ENCODE data around the gene RFX4.
A peak's percentile ranks its signal among the peaks of the same experiment; 100 is the strongest.

Gene RFX4

GRCh38 chr12:106736051-106736957 lies 153.5 kb downstream of the RFX4 start:
- DNase-seq: peak; percentile 50 to 83

DNA sequence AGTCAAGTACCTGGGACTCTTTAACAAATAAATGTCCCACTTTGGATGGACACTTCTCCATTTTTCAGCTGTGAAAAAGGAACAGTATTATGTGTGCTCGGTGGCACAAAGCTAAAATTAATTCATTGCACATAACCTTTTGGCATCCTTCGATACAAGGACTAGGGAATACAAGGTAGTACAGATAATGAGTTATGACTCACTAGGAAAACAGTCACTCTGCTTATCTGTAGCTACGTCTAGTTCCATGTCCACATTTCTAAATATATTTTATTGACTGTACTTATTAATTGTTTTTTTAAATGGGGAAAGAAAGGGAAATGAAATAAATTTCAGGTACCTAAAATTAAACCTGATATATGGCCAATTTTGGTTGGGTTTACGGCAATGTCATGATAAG lies 156.5 kb downstream of the RFX4 start:
- no peak for DNase-seq

- no peak for DNase-seq
Observed at GRCh38 chr12:106739815-106740530, 157.2 kb downstream of the RFX4 start.

DNA sequence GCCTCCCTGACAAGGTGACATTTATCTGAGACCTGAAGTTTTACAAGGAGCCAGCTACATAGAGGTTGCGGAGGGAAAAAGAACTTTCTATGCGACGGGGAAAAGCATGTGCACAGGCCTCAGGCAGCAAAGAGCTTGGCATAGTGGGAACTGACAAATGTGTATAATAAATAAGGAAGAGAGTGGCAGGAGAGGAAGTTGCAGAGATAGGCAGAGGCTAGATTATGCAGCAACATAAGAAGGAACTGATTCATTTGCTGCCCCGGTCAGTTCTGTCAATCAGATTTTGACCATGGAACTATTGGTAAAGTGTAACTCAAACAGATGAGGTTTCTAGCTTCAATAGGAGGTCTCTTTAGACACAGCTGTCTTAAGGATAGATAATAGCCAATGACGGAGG lies 158.0 kb downstream of the RFX4 start:
- no peak for DNase-seq

GRCh38 chr12:106741247-106741646 lies 158.4 kb downstream of the RFX4 start:
- DNase-seq: no peak

GRCh38 chr12:106743270-106743988 lies 160.6 kb downstream of the RFX4 start:
- DNase-seq: peak; percentile 19 to 61

- DNase-seq: no peak
Observed at GRCh38 chr12:106744600-106744999, 161.8 kb downstream of the RFX4 start.

DNA sequence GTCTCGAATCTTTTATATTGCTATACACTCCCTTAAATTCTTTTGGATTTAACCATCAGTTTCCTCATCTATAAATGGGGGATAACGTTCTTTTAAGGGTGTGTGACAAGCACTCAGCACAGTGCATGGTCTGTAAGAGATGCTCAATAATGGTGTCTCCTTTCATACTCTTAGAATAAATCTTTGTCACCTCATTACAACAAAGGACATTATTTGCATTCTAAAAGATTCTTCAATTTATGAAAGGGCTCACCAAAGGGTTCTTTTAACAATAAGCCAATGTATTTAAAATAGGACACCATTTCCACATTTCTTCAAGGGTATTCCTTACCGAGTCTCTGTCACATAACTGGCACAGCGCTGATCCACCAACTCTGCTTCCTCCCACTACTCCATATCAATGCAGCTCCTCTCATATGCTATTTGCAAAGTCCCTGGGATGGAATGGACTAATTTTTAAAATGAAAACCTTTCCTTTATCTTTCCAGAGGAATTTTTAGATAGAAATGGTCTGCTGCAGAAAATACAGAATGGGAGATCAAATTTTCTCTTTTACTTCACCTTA lies 162.5 kb downstream of the RFX4 start:
- no peak for DNase-seq

GRCh38 chr12:106747973-106748436 lies 165.2 kb downstream of the RFX4 start:
- no peak for DNase-seq

DNA sequence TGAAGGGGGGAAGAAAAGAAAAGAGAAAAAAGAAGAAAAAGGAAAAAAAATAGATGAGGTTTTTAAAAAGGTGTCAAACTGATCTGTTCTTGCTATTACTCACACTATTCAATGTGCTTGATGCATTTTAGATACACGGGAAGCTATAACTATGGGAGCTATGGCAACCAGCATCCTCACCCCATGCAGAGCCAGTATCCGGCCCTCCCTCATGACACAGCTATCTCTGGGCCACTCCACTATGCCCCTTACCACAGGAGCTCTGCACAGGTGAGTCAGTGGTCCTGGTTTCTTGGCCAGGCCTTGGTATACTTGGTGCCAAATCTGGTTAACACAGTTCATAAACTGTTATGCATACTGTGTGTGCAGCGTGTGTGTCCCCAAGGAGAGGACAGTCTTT lies 167.7 kb downstream of the RFX4 start:
- no peak for DNase-seq

- DNase-seq: no peak
Observed at GRCh38 chr12:106753526-106753925, 170.7 kb downstream of the RFX4 start.

DNA sequence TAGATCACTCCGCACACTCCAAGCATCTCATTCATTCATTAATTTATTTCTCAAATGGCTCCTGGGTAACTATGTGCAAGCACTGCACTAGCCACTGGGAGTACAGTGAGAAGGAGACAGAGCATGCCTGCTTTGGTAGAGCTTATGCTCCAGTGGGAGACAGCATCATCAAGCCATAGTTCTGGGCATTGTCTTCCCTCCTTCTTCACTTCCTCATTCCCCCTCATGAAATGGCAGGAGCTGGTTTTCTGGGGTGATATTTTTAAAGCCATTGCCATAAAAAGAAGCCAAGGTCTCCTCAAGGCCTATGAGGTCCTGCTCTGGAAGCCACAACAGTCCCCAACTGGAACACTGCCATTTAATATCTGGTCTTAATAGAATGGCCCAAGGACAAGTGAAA lies 171.5 kb downstream of the RFX4 start:
- DNase-seq: no peak

DNA sequence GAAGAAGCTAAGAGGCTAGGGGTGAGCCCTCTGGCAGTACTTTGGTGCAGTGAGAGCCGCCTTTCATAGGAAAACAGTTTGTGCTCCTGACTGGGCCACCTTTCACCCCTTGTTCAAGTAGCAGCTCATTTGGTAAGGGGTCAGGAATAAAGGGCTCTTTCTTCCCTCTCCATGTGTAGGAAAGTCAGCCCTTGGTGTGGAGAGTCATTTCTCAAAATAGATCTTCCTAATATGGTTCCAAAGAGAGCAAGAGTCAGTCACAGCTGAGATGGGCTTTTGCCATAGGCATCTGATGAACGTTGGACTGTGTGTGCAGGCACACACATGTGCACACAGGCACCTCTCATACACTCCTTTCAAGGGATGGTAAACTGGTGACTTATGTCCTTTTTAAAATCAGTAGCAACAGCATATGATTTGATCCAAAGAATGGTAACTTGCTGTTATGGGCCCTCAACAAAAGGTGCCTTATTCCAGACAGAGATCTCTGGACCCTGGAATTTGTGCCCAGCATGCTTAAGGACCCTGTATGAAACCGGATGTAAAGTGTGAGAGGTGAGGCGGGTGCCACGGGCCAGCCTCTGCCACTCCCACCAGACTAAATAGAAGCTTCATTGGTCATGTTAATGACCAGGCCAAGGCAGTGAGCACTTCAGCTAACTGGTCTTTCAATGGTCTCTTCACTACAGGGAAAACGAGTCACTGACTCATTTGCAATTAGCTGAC lies 175.0 kb downstream of the RFX4 start:
- no peak for DNase-seq

GRCh38 chr12:106758349-106759110 lies 175.7 kb downstream of the RFX4 start:
- no peak for DNase-seq

GRCh38 chr12:106759526-106760183 lies 176.9 kb downstream of the RFX4 start:
- peak; percentile 55 to 97 for DNase-seq

- peak; percentile 95 to 97 for DNase-seq
Observed at GRCh38 chr12:106760184-106760531, 177.4 kb downstream of the RFX4 start.

DNA sequence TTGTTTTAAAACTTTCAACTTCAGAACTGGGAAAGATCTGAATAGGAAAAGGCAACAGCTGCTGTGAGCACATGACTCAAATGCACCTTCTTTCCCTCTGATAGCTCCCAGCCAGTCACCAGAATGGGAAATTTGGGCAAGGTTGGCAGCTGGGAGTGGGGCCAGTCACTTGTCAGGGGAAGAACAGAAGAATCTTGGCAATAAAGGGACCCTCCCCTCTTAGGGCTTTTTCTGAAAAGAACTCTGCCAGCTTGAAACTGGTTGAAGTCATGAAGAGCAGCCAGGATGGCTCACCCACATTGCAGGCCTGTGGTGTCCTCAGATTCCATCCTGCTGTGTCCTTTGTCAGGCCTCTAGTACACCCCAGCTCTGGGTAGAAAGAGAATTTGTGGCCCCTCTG lies 181.4 kb downstream of the RFX4 start:
- no peak for DNase-seq

DNA sequence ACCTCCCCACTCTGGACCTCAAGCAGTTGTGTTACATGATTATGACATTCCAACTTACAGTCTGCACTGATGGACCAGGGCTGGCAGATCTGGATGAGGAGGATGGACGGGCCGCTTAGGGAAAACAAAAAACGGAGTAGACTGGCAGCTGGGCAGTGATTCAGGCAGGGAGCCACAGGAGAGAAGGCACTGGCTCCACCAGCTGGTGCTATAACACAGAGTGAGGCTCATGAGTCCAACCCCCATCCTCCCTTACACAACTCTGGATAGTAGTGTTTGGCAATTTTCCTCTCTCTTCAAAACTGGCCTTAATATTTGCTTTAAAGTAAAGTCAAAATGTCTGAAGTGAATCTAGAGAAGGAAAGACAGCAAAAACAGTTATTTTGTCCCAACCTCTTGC lies 181.9 kb downstream of the RFX4 start:
- peak in 1 of 2 experiments; percentile 48 for DNase-seq

DNA sequence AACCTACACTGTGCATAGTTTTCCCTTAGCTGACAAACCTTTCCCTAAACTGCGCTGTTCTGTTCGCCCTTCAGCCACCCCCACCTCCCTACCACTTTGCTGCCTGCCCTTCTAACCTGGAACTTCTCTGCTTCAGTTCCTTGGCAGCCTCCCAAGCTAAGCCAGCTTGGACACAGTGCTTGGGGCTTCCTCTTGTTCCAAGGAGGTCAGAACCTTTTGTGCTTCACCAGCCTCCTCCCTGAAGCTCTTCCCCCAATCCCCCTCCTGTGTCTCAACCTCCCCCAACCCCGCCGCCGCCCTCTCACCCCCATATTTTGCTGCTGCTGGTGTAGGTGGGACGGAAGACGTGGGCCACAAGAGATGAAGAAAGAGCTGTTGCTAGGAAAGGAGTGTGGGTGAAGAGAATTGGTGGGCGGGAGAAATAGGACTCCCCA lies 183.6 kb downstream of the RFX4 start:
- no peak for DNase-seq

DNA sequence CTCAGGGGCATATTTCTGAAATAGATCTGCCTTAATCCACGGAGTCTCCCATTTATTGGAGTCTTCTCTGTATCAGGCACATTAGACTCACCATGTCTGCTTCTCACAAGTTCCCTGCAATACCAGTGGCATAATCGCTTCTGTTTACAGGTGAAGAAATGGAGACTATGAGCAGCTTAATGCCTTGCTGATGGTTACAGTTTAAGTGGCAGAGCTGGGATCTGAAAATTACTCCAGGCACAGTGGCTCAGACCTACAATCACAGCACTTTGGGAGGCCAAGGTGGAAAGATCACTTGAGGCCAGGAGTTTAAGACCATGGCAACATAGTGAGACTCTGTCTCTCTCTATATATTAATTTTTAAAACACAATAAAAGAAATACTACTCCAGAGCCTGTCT lies 184.4 kb downstream of the RFX4 start:
- DNase-seq: no peak
